ENCODE measurements around the gene HK3. TPM values are rescaled to one million over a fixed set of nuclear protein-coding genes. Genes with fewer than 3 reads are reported as not detected.

The HK3 gene
- total and polyA plus RNA-seq, 2 of the 8 experiments (the other 6 are each of a cell fraction or from before 2014, with no cell fraction given): not detected

- ChIA-PET CTCF (ENCODE audit: partially characterized antibody) (interaction anchor here (0.9 kb wide), 1 partner anchor 234 kb away, joined by 3 read pairs; no protein-coding TSS in a partner anchor), POLR2A (ENCODE audit: partially characterized antibody) (interaction anchor here (1.5 kb wide), 1 partner anchor 18 kb away, joined by 3 read pairs; no protein-coding TSS in a partner anchor)
- H3K23ac ChIP-seq (ENCODE audit: insufficient read length): no peak overlapping the region
- FAIRE-seq: no peak
- DNase-seq (ENCODE audit: low read depth in 1 of 2, low spot score in 2 of 2): no peak
- no peaks in the 10 kb centered on the region for H3K36me3 ChIP-seq (ENCODE audit: control insufficient read depth in 2 of 4, insufficient read depth in 4 of 4, low read length in 3 of 4)
- no peak overlapping the region for H2BK120ac ChIP-seq (replicated peaks; ENCODE audit: low read depth, low read length)
- no peaks in the 10 kb centered on the region for H4K20me1 ChIP-seq (replicated peaks in 1 of 2; ENCODE audit: control insufficient read depth in 1 of 2, insufficient read depth in 2 of 2, low read length in 2 of 2)
- no peak overlapping the region for H3K4ac ChIP-seq (replicated peaks; ENCODE audit: insufficient read length, low read depth, low read length)
- no peaks in the 10 kb centered on the region for H3K9me3 ChIP-seq (ENCODE audit: insufficient read depth in 2 of 2, low read depth in 1 of 2, low read length in 1 of 2)
- H2BK20ac ChIP-seq (ENCODE audit: low read length): 0 out of 2 replicates have a peak overlapping the region, but pooled peaks have one; percentile 77
- H2AK5ac ChIP-seq (ENCODE audit: low read depth, low read length): no peak overlapping the region
- H4K91ac ChIP-seq (replicated peaks; ENCODE audit: insufficient read length, low read length): no peak overlapping the region
- no peak overlapping the region for H2BK12ac ChIP-seq (ENCODE audit: low read depth, low read length)
- no peak overlapping the region for H2BK15ac ChIP-seq (ENCODE audit: low read length)
- H2BK5ac ChIP-seq (ENCODE audit: low read depth, low read length): no peak overlapping the region
- H3K23me2 ChIP-seq (ENCODE audit: low read depth, low read length): no peaks in the 10 kb centered on the region
- 93% methylated on average over 6 of the region's 6 CpGs; no CpG with 5 or more reads in 1 of the 2 experiments for WGBS, 2 experiments (ENCODE audit: extremely low coverage in 1 of 2, insufficient coverage in 1 of 2, insufficient read length in 1 of 2, insufficient replicate concordance in 2 of 2, low coverage in 1 of 2, low lambda C conversion rate in 2 of 2, missing lambda C conversion rate in 1 of 2)
- no peak overlapping the region for H3K27ac ChIP-seq (ENCODE audit: low read depth, low read length)
- no peak overlapping the region for H3K56ac ChIP-seq (replicated peaks; ENCODE audit: insufficient read length, low read depth, low read length)
- H3K14ac ChIP-seq (ENCODE audit: insufficient read length): no peak overlapping the region
- no peaks in the 10 kb centered on the region for H3K79me1 ChIP-seq (ENCODE audit: low read depth, low read length)
- no peak overlapping the region for H4K8ac ChIP-seq (ENCODE audit: extremely low read depth, insufficient read depth, low read length)
- no peaks in the 10 kb centered on the region for H3K79me2 ChIP-seq (ENCODE audit: control insufficient read depth in 1 of 2, insufficient read depth in 2 of 2, low read length in 2 of 2)
- no peak overlapping the region for H3K18ac ChIP-seq (ENCODE audit: extremely low read depth, low read length)
- no peak overlapping the region for H2AFZ ChIP-seq (ENCODE audit: low read length)
- no peak overlapping the region for H3K4me2 ChIP-seq (ENCODE audit: insufficient read depth in 1 of 2, low read depth in 2 of 2, low read length in 2 of 2)
- H3K4me1 ChIP-seq (replicated peaks in 1 of 4; ENCODE audit: control insufficient read depth in 3 of 4, insufficient read depth in 4 of 4, low read length in 3 of 4): peaks cover 0 to 6% (median 1%) of the 10 kb centered on the region in 4 experiments; a peak in 5 of 7 replicates
- H3K9ac ChIP-seq (replicated peaks in 1 of 4; ENCODE audit: extremely low read depth in 1 of 4, low read depth in 3 of 4, low read length in 3 of 4): no peak overlapping the region
- no peak overlapping the region for H3K4me3 ChIP-seq (ENCODE audit: extremely low read depth in 1 of 4, insufficient read depth in 2 of 4, low read depth in 3 of 4, low read length in 4 of 4)
- H4K5ac ChIP-seq (ENCODE audit: insufficient read length, low read depth, low read length): no peak overlapping the region
- H3K27me3 ChIP-seq (replicated peaks in 1 of 4; ENCODE audit: control insufficient read depth in 3 of 4, extremely low read depth in 1 of 4, insufficient read depth in 3 of 4, low read length in 3 of 4): no peaks in the 10 kb centered on the region
- TF ChIP-seq BACH1 (IDR thresholded peaks at IDR 0.05; ENCODE audit: low read length): no peak
- no peak for TF ChIP-seq TAF7 (optimal IDR thresholded peaks at IDR 0.05; ENCODE audit: borderline replicate concordance, low read depth, low read length)
- TF ChIP-seq CEBPB (IDR thresholded peaks at IDR 0.05; ENCODE audit: low read depth, low read length): no peak
- no peak for TF ChIP-seq GABPA (IDR thresholded peaks at IDR 0.05; ENCODE audit: borderline replicate concordance, insufficient read depth, low read length)
- TF ChIP-seq ZNF274 (IDR thresholded peaks at IDR 0.05; ENCODE audit: borderline replicate concordance, extremely low read depth, low read length): no peak
- TF ChIP-seq RXRA (IDR thresholded peaks at IDR 0.05; ENCODE audit: insufficient read depth, low read depth, low read length): no peak
- TF ChIP-seq, protein P1, sequence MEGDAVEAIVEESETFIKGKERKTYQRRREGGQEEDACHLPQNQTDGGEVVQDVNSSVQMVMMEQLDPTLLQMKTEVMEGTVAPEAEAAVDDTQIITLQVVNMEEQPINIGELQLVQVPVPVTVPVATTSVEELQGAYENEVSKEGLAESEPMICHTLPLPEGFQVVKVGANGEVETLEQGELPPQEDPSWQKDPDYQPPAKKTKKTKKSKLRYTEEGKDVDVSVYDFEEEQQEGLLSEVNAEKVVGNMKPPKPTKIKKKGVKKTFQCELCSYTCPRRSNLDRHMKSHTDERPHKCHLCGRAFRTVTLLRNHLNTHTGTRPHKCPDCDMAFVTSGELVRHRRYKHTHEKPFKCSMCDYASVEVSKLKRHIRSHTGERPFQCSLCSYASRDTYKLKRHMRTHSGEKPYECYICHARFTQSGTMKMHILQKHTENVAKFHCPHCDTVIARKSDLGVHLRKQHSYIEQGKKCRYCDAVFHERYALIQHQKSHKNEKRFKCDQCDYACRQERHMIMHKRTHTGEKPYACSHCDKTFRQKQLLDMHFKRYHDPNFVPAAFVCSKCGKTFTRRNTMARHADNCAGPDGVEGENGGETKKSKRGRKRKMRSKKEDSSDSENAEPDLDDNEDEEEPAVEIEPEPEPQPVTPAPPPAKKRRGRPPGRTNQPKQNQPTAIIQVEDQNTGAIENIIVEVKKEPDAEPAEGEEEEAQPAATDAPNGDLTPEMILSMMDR (IDR thresholded peaks at IDR 0.05; ENCODE audit: control extremely low read depth in 1 of 3, insufficient read depth in 1 of 3, low read depth in 1 of 3, low read length in 3 of 3): no peak
- no peak for TF ChIP-seq JUN (IDR thresholded peaks at IDR 0.05; ENCODE audit: low read depth, low read length)
- TF ChIP-seq BRCA1 (IDR thresholded peaks at IDR 0.05; ENCODE audit: low read depth, low read length): no peak
- no peak for TF ChIP-seq NANOG (IDR thresholded peaks at IDR 0.05; ENCODE audit: insufficient read depth, low read depth, low read length, poor library complexity, severe bottlenecking)
- no peak for TF ChIP-seq BCL11A (IDR thresholded peaks at IDR 0.05; ENCODE audit: low read depth in 2 of 2, low read length in 2 of 2)
- TF ChIP-seq CREB1 (IDR thresholded peaks at IDR 0.05): no peak
Measured at GRCh38 chr5:176894298-176894697, 4.8 kb downstream of the HK3 start.

Measured in H1 (cell line).